HL-60/S4 treated with phorbol 12-myristate 13-acetate at 8.2 ng/mL for 4 days and 3 days (cell line): ENCODE results near the gene BTG2.
"Not testable (repeated sequence)": the region's sequence is repeated elsewhere in the genome, so short reads cannot be mapped to it uniquely, and the experiment has no call there.

Experiments
- in situ Hi-C: fragments of 300-500 bp; cut with MboI; formaldehyde crosslinking; loops from 2 replicates; pipeline ENCODE4 v1.15.0; 2022; ENCODE audit warnings: low sequenced_read_pairs

Gene BTG2

GRCh38 chr1:203289281-203289981, 15.9 kb upstream of the BTG2 start:
- in situ Hi-C loops = no loop called here

- in situ Hi-C loops = no loop called here
Measured at GRCh38 chr1:203289982-203290260, 15.4 kb upstream of the BTG2 start.

- in situ Hi-C loops = no loop called here
Measured at GRCh38 chr1:203290261-203291089, 14.8 kb upstream of the BTG2 start.

- in situ Hi-C loops = no loop called here
Measured at GRCh38 chr1:203291201-203292096, 13.9 kb upstream of the BTG2 start.

GRCh38 chr1:203295796-203296195, 9.5 kb upstream of the BTG2 start:
- in situ Hi-C loops = no loop called here

- in situ Hi-C loops = no loop called here
Measured at GRCh38 chr1:203296460-203297073, 8.8 kb upstream of the BTG2 start.

GRCh38 chr1:203299169-203299568, 6.2 kb upstream of the BTG2 start:
- in situ Hi-C loops = no loop called here

- in situ Hi-C loops = not testable (repeated sequence)
Measured at GRCh38 chr1:203299719-203300429, 5.4 kb upstream of the BTG2 start.

GRCh38 chr1:203300441-203301330, 4.6 kb upstream of the BTG2 start:
- in situ Hi-C loops = no loop called here

GRCh38 chr1:203301331-203301668, 4.0 kb upstream of the BTG2 start:
- in situ Hi-C loops = no loop called here

GRCh38 chr1:203302456-203302855, 2.9 kb upstream of the BTG2 start:
- in situ Hi-C loops = no loop called here

- in situ Hi-C loops = no loop called here
Measured at GRCh38 chr1:203302894-203303293, 2.4 kb upstream of the BTG2 start.

- in situ Hi-C loops = no loop called here
Measured at GRCh38 chr1:203304391-203304918, 864 bp upstream of the BTG2 start.

GRCh38 chr1:203305809-203306088, 430 bp downstream of the BTG2 start:
- in situ Hi-C loops = no loop called here

- in situ Hi-C loops = no loop called here
Measured at GRCh38 chr1:203306089-203306964, 1.0 kb downstream of the BTG2 start.

GRCh38 chr1:203306965-203307541, 1.7 kb downstream of the BTG2 start:
- in situ Hi-C loops = no loop called here

- in situ Hi-C loops = no loop called here
Measured at GRCh38 chr1:203307641-203308126, 2.4 kb downstream of the BTG2 start.

GRCh38 chr1:203308328-203308922, 3.1 kb downstream of the BTG2 start:
- in situ Hi-C loops = no loop called here
